WERI-Rb-1 (cell line): ENCODE measurements around the gene MSH5.
"Not testable (repeated sequence)": the region's sequence is repeated elsewhere in the genome, so short reads cannot be mapped to it uniquely, and the experiment has no call there.

Source experiments
- DNase-seq: peaks from one replicate; pipeline ENCODE4 v3.0.0-alpha.2; 2020
- H3K27ac ChIP-seq: fragments of 250-450 bp; sonication (Bioruptor Pico); 2 replicates; pipeline ENCODE4 v1.5.1; 2020; ENCODE audit warnings: mild to moderate bottlenecking, moderate library complexity
- H3K27me3 ChIP-seq: fragments of 250-450 bp; sonication (Bioruptor Pico); 2 replicates; pipeline ENCODE4 v1.5.1; 2021; ENCODE audit warnings: mild to moderate bottlenecking, low read depth, moderate library complexity; ENCODE audit not compliant: insufficient read depth, severe bottlenecking
- H3K36me3 ChIP-seq: fragments of 250-450 bp; sonication (Bioruptor Pico); 2 replicates; pipeline ENCODE4 v1.5.1; 2020; ENCODE audit warnings: mild to moderate bottlenecking, moderate library complexity
- H3K4me3 ChIP-seq: 2 replicates; pipeline ENCODE4 v1.5.1; 2011; ENCODE audit warnings: low read depth, mild to moderate bottlenecking, control low read depth, low read length
- H3K9me3 ChIP-seq: fragments of 250-450 bp; sonication (Bioruptor Pico); 2 replicates; pipeline ENCODE4 v1.5.1; 2021; ENCODE audit warnings: mild to moderate bottlenecking, moderate library complexity; ENCODE audit not compliant: severe bottlenecking
- CTCF ChIP-seq: IDR thresholded peaks from 2 replicates; pipeline ENCODE4 v1.5.1; 2011; ENCODE audit warnings: low read depth, mild to moderate bottlenecking, control low read depth, inconsistent platforms, low read length

The MSH5 gene

DNA sequence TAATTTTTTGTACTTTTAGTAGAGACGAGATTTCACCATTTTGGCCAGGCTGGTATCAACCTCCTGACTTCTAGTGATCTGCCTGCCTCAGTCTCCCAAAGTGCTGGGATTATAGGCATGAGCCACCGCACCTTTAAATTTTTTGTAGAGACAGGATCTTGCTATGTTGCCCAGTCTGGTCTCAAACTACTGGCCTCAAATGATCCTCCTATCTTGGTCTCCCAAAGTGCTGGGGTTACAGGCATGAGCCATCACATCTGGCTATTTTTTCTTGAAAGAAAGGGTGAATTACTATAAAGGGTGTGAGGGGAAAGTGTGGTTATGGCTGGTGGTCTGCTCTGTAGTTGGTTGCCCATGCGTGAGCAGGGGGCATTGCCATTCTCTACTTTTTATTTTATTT, 31.6 kb upstream of the MSH5 start:
- no peaks in the 10 kb centered on the region for H3K9me3 ChIP-seq
- no peak overlapping the region for H3K4me3 ChIP-seq
- no peak overlapping the region for H3K27ac ChIP-seq
- no peak for DNase-seq
- no peaks in the 10 kb centered on the region for H3K27me3 ChIP-seq
- no peak for TF ChIP-seq CTCF
- no peaks in the 10 kb centered on the region for H3K36me3 ChIP-seq

DNA sequence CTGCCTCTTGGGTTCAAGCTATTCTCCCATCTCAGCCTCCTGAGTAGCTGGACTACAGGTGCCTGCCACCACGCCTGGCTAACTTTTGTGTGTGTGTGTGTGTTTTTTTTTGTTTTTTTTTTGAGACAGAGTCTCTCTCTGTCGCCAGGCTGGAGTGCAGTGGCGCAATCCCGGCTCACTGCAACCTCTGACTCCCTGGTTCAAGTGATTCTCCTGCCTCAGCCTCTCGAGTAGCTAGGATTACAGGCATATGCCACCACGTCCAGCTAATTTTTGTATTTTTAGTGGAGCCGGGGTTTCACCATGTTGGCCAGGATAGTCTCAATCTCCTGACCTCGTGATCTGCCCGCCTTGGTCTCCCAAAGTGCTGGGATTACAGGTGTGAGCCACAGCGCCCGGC, 30.6 kb upstream of the MSH5 start:
- not testable (repeated sequence) for H3K27ac ChIP-seq, H3K9me3 ChIP-seq, DNase-seq, H3K36me3 ChIP-seq, H3K27me3 ChIP-seq, H3K4me3 ChIP-seq

DNA sequence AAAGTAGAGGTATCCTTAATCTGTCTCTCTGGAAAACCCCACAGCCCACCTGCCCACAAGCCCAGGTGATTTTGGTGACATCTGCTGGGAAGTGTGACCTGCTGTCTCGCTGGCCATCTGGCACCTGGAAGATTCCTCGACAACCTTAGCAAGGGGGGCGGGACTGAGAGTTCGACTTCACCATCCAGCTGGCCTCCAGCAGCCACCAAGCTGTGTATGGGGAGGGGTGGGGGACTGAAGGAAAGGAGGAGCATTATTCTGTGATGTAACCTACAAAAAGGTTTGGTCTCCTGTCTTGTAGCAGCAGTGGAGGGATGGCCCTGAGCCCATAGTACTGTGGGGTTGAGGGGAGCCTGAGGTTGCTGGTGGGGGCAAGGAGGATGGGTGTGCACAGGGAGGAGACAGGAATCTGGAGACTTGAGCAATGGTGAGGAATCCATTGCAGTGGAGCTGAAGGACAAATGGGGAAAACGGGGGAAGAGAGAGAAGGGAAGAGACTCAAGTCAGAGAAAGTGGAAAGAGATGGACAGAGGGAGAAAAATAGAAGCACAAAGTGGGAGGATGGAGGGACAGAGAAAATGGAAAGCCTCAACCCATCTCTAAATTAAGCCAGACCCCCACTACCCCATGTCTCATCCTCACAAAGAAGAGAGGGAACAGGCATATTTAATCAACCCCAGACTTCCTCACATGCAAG, 29.1 kb upstream of the MSH5 start:
- H3K9me3 ChIP-seq = no peaks in the 10 kb centered on the region
- DNase-seq = peak; percentile 93
- no peaks in the 10 kb centered on the region for H3K36me3 ChIP-seq
- no peak overlapping the region for H3K4me3 ChIP-seq
- no peaks in the 10 kb centered on the region for H3K27me3 ChIP-seq
- H3K27ac ChIP-seq = peak overlapping the region; percentile 23
- TF ChIP-seq CTCF = no peak

GRCh38 chr6:31711233-31711632, 28.6 kb upstream of the MSH5 start:
- DNase-seq = no peak
- no peak for TF ChIP-seq CTCF
- H3K27me3 ChIP-seq = no peaks in the 10 kb centered on the region

GRCh38 chr6:31712296-31712695, 27.5 kb upstream of the MSH5 start:
- no peak for TF ChIP-seq CTCF
- no peak for DNase-seq
- H3K27ac ChIP-seq = no peak overlapping the region

More at GRCh38 chr6:31711233-31711632, 28.6 kb upstream of the MSH5 start:
- Histone ChIP-seq H3K9me3 (no peaks in the 10 kb centered on the region), H3K36me3 (no peaks in the 10 kb centered on the region), H3K27ac (no peak overlapping the region), H3K4me3 (no peak overlapping the region)

DNA sequence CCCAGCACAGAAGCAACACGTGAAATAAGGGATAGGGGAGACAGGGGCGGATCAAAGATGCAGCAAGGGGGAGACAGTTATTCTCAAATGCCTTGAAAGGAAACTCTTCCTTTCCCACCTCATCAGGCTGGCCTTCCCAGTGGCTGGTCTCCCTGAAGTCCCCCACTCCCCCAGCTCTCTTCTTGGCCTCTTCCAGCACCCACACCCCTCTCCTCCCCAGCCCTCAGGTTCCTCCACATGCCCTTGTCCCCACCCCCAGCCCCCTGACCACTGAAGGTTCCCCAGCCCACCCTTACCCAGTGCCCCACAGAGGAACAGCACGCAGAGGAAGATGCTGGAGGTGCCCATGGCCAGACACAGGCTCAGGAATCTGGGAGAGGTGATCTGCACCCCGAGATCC, 26.3 kb upstream of the MSH5 start:
- Histone ChIP-seq H3K9me3 (no peaks in the 10 kb centered on the region), H3K36me3 (no peaks in the 10 kb centered on the region), H3K4me3 (no peak overlapping the region), H3K27me3 (no peaks in the 10 kb centered on the region), H3K27ac (peak overlapping the region; percentile 59)
- TF ChIP-seq CTCF = no peak
- no peak for DNase-seq

More at GRCh38 chr6:31712296-31712695, 27.5 kb upstream of the MSH5 start:
- Histone ChIP-seq H3K27me3 (no peaks in the 10 kb centered on the region), H3K4me3 (no peak overlapping the region), H3K36me3 (no peaks in the 10 kb centered on the region), H3K9me3 (no peaks in the 10 kb centered on the region)
